Loucy (cell line): ENCODE results near the gene IRF2.
"Not testable (repeated sequence)": the region's sequence is repeated elsewhere in the genome, so short reads cannot be mapped to it uniquely, and the experiment has no call there.

ENCODE experiments used
- H2AFZ ChIP-seq: fragments of 200-600 bp; sonication (generic); 2 replicates; pipeline ENCODE4 v1.6.0; 2016; ENCODE audit warnings: antibody characterized with exemption, mild to moderate bottlenecking, low read length, moderate library complexity
- H3F3A ChIP-seq: fragments of 200-600 bp; 2 replicates; pipeline ENCODE4 v1.6.0; 2016; ENCODE audit warnings: antibody characterized with exemption, low read depth, mild to moderate bottlenecking
- H3K27me3 ChIP-seq: fragments of 200-600 bp; sonication (generic); 2 replicates; pipeline ENCODE4 v1.6.1; 2014; ENCODE audit warnings: low read length, mild to moderate bottlenecking; ENCODE audit not compliant: insufficient read depth, poor library complexity, severe bottlenecking
- H3K36me3 ChIP-seq: fragments of 200-600 bp; sonication (generic); 2 replicates; pipeline ENCODE4 v1.6.1; 2016; ENCODE audit warnings: low read length; ENCODE audit not compliant: insufficient read depth
- H3K4me1 ChIP-seq: fragments of 200-600 bp; sonication (generic); 2 replicates; pipeline ENCODE4 v1.5.1; 2014; ENCODE audit warnings: low read length, mild to moderate bottlenecking; ENCODE audit not compliant: insufficient read depth, poor library complexity, severe bottlenecking
- H3K4me2 ChIP-seq: fragments of 200-600 bp; sonication (generic); 2 replicates; pipeline ENCODE4 v1.6.0; 2014; ENCODE audit warnings: antibody characterized with exemption, low read length, low read depth, mild to moderate bottlenecking; ENCODE audit not compliant: poor library complexity, severe bottlenecking
- H3K4me3 ChIP-seq: fragments of 200-600 bp; sonication (generic); 2 replicates; pipeline ENCODE4 v1.5.1; 2014; ENCODE audit warnings: low read length, mild to moderate bottlenecking, mixed read lengths; ENCODE audit not compliant: poor library complexity, severe bottlenecking
- H3K79me2 ChIP-seq: fragments of 200-600 bp; sonication (generic); 2 replicates; pipeline ENCODE4 v1.6.1; 2014; ENCODE audit warnings: low read length; ENCODE audit not compliant: insufficient read depth
- H3K9ac ChIP-seq: fragments of 200-600 bp; sonication (generic); 2 replicates; pipeline ENCODE4 v1.6.0; 2014; ENCODE audit warnings: mild to moderate bottlenecking, low read depth, low read length, moderate library complexity; ENCODE audit not compliant: poor library complexity, severe bottlenecking
- H3K9me2 ChIP-seq: fragments of 200-600 bp; sonication (generic); replicated peaks from 2 replicates; pipeline ENCODE4 v1.6.1; 2016; ENCODE audit warnings: low read depth, low read length, mixed read lengths
- H3K9me3 ChIP-seq: fragments of 200-600 bp; sonication (generic); 2 replicates; pipeline ENCODE4 v1.6.1; 2014; ENCODE audit warnings: mild to moderate bottlenecking, antibody characterized with exemption, low read length, low read depth; ENCODE audit not compliant: insufficient read depth
- H4K20me1 ChIP-seq: fragments of 200-600 bp; sonication (generic); 2 replicates; pipeline ENCODE4 v1.6.0; 2014; ENCODE audit warnings: antibody characterized with exemption, low read length, mild to moderate bottlenecking; ENCODE audit not compliant: insufficient read depth, poor library complexity, severe bottlenecking
- EZH2phosphoT487 ChIP-seq: fragments of 200-600 bp; IDR thresholded peaks from 2 replicates; pipeline ENCODE4 v1.6.1; 2018; ENCODE audit warnings: antibody characterized with exemption, mild to moderate bottlenecking, moderate library complexity, borderline replicate concordance
- TF ChIP-seq, protein P1 (sequence below): fragments of 200-600 bp; sonication (generic); conservative IDR thresholded peaks from 2 replicates; pipeline ENCODE4 v1.5.1; 2014; ENCODE audit warnings: mild to moderate bottlenecking, antibody characterized with exemption, low read length

Gene IRF2

DNA sequence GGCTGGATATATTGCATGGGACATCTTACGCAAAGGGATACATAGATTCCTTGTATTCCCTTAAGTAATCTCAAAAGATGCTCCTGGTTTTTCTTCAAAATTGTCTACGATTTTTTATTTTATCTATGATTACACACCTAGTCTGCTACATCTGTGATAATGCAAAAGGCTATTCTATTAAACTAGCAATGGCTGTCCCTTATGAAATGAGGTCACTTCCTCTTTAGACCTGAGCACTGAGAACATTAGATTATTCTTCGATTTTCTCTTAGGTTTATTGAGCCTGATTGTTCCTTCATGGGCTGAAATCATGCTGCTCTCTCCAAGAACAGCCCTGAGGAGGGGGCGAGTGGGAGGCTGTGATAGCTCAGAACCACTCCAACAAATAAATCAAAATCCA lies 129.9 kb downstream of the IRF2 start:
- Histone ChIP-seq H3K36me3 (no peaks in the 10 kb centered on the region), H3K9ac (peak overlapping the region; percentile 84), H2AFZ (peak overlapping the region; percentile 66; the same call in 1 of the 2 replicates), H3K4me2 (peak overlapping the region; percentile 76), H3K4me1 (peaks cover 64% of the 10 kb centered on the region), H3F3A (no peaks in the 10 kb centered on the region), H4K20me1 (no peaks in the 10 kb centered on the region), H3K4me3 (peak overlapping the region; percentile 77), H3K79me2 (no peaks in the 10 kb centered on the region), H3K27me3 (no peaks in the 10 kb centered on the region), H3K9me2 (no peaks in the 10 kb centered on the region), H3K9me3 (no peaks in the 10 kb centered on the region)
- TF ChIP-seq EZH2phosphoT487 = no peak
- TF ChIP-seq, protein P1, sequence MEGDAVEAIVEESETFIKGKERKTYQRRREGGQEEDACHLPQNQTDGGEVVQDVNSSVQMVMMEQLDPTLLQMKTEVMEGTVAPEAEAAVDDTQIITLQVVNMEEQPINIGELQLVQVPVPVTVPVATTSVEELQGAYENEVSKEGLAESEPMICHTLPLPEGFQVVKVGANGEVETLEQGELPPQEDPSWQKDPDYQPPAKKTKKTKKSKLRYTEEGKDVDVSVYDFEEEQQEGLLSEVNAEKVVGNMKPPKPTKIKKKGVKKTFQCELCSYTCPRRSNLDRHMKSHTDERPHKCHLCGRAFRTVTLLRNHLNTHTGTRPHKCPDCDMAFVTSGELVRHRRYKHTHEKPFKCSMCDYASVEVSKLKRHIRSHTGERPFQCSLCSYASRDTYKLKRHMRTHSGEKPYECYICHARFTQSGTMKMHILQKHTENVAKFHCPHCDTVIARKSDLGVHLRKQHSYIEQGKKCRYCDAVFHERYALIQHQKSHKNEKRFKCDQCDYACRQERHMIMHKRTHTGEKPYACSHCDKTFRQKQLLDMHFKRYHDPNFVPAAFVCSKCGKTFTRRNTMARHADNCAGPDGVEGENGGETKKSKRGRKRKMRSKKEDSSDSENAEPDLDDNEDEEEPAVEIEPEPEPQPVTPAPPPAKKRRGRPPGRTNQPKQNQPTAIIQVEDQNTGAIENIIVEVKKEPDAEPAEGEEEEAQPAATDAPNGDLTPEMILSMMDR = no peak

DNA sequence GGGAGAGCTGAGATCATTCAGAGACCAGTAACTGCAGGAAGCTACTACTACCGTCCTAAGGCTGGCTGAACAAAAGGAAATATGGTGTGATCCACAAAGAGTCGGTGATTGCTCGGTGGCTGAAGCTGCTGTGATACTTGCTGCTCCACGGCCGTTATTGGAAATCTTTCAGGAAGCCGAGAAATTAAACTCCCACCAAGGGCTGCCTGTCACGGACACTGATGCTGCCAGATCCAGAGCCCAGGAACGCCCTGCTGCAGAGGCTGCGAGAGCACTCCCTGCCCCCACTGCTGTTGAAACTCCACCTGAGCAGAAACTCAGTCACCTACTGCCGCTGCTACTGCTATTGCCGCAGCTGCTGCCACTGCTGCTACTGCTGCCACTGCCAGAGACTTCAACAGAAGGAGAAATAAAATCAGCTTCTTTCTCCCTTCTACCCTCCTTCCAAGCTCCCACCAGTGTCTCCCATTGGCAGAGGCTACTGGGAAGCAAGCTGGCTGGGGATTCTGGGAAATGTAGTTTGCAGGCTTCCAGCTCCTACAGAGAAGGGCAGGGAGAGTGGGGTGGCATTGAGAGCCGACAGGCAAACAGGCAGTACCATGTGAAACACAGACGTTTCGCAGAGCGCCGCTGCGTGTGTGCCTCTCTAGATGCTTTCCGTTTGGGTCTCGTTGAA lies 130.7 kb downstream of the IRF2 start:
- H3K9ac ChIP-seq = peak overlapping the region; percentile 84
- H3K79me2 ChIP-seq = no peaks in the 10 kb centered on the region
- peak overlapping the region; percentile 77 for H3K4me3 ChIP-seq
- H3K4me1 ChIP-seq = peaks cover 57% of the 10 kb centered on the region
- peak overlapping the region; percentile 76 for H3K4me2 ChIP-seq
- no peaks in the 10 kb centered on the region for H3K27me3 ChIP-seq
- no peaks in the 10 kb centered on the region for H3K36me3 ChIP-seq
- H4K20me1 ChIP-seq = no peaks in the 10 kb centered on the region
- H2AFZ ChIP-seq = peak overlapping the region; percentile 66
- H3K9me3 ChIP-seq = no peaks in the 10 kb centered on the region
- no peaks in the 10 kb centered on the region for H3F3A ChIP-seq
- H3K9me2 ChIP-seq = no peaks in the 10 kb centered on the region
- TF ChIP-seq, protein P1 = no peak
- TF ChIP-seq EZH2phosphoT487 = no peak

DNA sequence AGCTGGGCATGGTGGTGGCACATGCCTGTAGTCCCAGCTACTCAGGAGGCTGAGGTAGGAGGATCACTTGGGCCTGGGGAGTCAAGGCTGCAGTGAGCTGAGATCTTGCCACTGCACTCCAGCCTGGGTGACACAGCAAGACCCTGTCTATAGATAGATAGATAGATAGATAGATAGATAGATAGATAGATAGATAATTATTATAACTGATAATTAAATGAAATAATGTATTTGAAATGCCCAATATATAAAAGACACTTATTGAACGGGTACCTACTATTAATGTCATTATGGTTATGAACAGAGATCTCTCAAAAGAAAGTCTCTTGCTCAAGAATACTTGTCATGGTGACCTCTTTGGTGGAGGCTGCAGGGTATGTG lies 131.5 kb downstream of the IRF2 start:
- not testable (repeated sequence) for H4K20me1 ChIP-seq, H3K36me3 ChIP-seq, H3F3A ChIP-seq, H3K9me3 ChIP-seq, H3K9me2 ChIP-seq, H3K27me3 ChIP-seq, H3K79me2 ChIP-seq
- Histone ChIP-seq H2AFZ (peak overlapping the region; percentile 66; the same call in 1 of the 2 replicates), H3K4me3 (peak overlapping the region; percentile 77), H3K4me2 (peak overlapping the region; percentile 76), H3K4me1 (peaks cover 49% of the 10 kb centered on the region), H3K9ac (peak overlapping the region; percentile 84)
